HG03103 (cell line): ENCODE data around the gene PPP5C.
"Not testable (repeated sequence)": the region's sequence is repeated elsewhere in the genome, so short reads cannot be mapped to it uniquely, and the experiment has no call there.

Experiments
- ATAC-seq: cut with Tn5 transposase; IDR thresholded peaks from one replicate; pipeline ENCODE4 v1.9.1; 2021; ENCODE audit warnings: low read depth; ENCODE audit not compliant: unreplicated experiment

The PPP5C gene

GRCh38 chr19:46406976-46407375, 60.1 kb downstream of the PPP5C start:
- ATAC-seq = no peak

DNA sequence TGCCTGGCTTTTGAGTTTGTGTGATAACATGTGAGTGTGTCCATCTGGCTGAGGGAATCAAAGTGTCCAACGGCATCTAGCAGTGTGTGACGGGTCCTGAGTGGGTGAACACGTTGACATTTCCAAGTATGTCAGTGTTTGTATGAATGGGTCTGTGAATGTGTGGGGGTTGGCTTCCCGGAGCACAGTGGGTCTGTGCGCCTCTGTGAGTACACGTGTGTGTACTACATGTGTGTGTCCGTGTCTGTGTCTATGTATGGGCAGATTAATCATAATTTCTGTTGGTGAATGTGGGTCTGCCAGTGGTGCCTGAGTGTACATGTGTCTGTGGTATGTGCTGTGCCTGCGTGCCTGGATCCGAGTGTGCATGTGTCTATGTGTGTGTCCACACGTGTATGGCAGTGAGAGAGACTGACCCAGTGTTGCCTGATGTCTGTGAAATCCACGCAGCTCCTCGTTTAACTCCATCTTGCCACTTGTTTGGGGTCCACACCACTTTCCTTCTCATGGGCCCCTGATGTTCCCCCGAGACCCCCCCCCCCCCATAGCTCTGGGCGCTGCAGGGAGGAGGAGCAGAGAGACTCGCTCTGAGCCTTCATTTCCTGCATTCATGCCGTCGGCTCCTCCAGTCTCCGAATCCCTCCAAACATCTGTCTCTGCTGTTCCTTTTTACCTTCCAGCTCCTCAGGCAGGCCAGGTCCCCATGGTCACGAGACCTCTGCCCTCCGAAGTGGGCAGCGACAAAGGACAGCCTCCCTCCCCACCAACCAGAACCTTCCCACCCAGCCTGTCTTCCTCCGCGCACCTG, 61.2 kb downstream of the PPP5C start:
- ATAC-seq = no peak

- ATAC-seq = no peak
Observed at GRCh38 chr19:46408664-46409039, 61.8 kb downstream of the PPP5C start.

GRCh38 chr19:46409191-46409590, 62.3 kb downstream of the PPP5C start:
- no peak for ATAC-seq

DNA sequence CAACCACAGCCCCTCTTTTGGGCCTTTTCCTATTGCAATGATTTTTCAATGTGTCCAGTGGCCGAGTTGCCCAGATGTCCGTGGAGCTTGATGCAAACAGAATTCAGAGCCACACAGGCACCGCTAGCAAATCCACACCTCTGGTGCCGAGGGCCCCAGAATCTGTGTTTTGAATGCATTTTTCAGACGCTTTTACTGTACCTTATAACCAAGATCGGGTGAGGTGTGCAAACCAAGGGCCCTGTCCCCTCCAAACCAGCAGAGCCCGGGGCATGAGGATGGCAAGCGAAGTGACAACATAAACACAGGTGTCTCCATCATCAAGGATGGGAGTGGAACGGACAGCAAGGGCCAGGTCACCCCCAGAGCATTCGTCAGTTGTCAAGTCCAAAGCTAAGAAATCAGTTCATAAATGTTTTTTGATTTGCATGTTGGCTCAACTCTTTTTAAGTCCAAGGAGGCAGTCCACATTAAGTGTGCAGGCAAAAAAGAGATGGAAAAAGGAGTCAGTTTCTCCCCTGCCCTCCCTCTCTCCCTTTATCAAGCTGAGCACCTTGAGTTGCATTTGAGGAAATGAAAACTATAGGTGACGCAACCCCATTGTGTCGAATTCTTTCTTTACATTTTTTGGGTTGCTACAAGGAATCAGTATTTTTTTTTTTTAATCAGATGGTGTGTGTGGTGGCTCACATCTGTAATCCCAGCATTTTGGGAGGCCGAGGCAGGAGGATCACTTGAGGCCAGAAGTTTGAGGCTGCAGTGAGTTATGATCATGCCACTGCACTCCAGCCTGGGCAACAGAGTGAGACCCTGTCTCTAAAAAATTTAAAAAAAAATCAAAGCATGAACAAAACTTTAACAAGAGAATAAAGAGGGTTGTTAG, 63.6 kb downstream of the PPP5C start:
- no peak for ATAC-seq

- no peak for ATAC-seq
Observed at GRCh38 chr19:46411088-46411924, 64.4 kb downstream of the PPP5C start.

- ATAC-seq = no peak
Observed at GRCh38 chr19:46411925-46412649, 65.2 kb downstream of the PPP5C start.

GRCh38 chr19:46412650-46413261, 65.9 kb downstream of the PPP5C start:
- ATAC-seq = no peak

DNA sequence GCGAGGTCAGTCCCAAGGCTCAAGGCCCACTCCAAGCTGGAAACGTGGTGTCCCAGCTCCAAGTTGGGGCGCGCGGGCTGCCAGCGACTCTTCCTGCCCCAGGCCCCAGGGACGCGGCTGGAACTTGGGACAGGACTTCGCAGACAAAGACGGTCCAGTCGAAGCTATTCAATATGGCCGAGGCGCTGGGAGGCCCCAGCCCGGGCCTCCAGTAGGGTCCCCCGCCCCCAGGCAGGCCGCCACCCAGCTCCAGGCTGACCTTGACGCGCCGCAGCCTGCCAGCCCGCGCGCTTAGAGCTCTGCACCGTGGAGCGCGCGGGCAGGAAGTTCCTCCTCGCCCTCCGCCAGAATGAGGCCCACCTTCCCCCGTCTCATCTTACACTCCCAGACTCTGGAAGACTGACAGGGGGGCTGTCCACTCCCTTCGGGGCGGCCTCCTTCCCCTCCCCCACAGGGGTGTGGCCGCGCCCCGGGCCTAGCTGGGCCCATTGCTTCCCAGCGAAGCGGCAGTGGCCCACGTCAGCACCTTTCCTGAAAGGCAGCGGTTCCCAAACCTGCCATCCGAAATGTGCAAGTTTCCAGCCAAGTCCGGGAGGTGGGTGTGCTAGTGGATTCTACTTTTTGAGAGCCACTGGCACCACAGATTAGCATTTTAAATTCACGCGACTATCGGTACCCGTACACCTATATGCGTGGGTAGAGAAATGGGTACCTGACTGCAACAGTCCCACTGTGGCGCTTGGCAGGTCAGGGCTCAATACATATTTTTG, 66.6 kb downstream of the PPP5C start, which contains the start of gene CCDC8:
TSS of gene CCDC8 (minus strand) at position 303 of the 770 bp plus-strand sequence. CDS start 754 bp downstream, outside the sequence.
- ATAC-seq = no peak

DNA sequence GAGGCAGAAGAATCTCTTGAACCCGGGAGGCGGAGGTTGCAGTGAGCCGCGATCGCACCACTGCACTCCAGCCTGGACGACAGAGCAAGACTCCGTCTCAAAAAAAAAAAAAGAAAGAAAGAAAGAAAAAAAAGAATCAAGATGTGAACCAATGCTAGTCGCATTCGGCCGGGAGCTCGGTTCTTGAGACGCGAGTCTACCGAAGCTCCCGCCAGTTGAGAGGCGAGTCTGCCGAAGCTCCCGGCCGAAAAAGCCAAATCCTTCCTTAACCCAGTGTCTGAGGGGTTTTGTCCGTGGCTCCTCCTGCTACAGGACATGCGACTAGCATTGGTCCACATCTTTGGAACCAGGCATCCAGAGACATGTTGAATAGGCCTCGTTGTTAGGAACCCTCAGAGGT, 68.0 kb downstream of the PPP5C start:
- not testable (repeated sequence) for ATAC-seq

DNA sequence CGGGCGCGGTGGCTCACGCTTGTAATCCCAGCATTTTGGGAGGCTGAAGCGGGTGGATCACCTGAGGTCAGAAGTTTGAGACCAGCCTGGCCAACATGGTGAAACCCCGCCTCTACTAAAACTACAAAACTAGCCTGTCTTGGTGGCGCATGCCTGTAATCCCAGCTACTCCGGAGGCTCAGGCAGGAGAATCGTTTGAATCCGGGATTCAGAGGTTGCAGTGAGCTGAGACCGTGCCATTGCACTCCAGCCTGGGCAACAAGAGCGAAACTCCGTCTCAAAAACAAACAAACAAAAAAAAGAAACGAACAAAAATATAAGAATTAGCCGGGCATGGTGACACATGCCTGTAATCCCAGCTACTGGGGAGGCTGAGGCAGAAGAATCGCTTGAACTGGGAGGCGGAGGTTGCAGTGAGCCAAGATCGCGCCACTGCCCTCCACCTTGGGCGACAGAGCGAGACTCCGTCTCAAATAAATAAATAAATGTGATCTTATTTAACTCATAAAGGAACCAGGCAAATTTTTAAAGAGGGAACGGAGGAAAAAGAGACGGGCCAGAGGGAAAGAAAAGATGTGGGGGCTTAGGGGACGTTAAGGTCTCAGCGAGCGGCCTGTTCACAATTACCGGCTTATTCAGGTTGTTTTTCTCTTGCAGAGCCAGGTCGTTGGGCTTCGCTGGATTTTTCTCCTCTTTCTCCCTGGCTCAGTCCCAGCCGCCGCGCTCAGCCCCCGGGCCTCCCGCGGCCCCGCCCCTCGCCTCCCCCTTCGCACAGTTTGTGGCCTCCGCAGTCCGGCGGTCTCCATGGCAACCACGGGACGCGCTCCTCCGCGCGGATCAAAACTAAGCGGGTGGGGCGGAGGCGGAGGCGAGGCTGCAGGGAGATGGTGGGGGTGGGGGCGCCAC, 69.2 kb downstream of the PPP5C start:
- ATAC-seq = not testable (repeated sequence)

- no peak for ATAC-seq
Observed at GRCh38 chr19:46420056-46420455, 73.2 kb downstream of the PPP5C start.

DNA sequence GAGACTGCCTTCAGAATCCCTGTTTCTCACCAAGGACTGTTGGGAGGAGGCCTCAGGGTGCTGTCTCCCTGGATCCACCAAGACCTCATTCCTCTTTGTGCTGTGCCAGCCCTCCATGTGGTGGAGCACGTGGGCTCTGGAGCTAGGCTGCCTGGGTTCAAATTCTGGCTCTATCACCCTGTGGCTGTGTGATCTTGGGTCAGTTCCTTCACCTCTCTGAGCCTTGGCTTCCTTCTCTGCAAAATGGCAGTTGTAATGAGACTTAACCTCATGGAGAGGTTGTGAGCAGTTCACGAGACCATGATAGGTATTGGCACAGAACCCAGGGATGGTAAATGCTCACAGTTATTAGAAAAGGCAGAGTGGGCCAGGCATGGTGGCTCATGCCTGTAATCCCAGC, 75.5 kb downstream of the PPP5C start:
- no peak for ATAC-seq

GRCh38 chr19:46423188-46423587, 76.3 kb downstream of the PPP5C start:
- no peak for ATAC-seq

- ATAC-seq = no peak
Observed at GRCh38 chr19:46426035-46426505, 79.2 kb downstream of the PPP5C start.

- no peak for ATAC-seq
Observed at GRCh38 chr19:46426506-46427162, 79.7 kb downstream of the PPP5C start.

GRCh38 chr19:46427518-46428045, 80.7 kb downstream of the PPP5C start:
- ATAC-seq = no peak
